ENCODE measurements around the gene ZNF558.
A peak's percentile ranks its signal among the peaks of the same experiment; 100 is the strongest.

The ZNF558 gene

GRCh38 chr19:8832132-8833021 is at the start of gene ZNF558, which contains the start of gene MBD3L1:
Gene ZNF558, minus strand, starts transcription at chr19:8832304. Its CDS starts 9,645 bp downstream, at chr19:8822659.
Gene MBD3L1, plus strand, starts transcription at chr19:8832377. Its CDS starts 10,302 bp downstream, at chr19:8842679.
- peak; percentile 98 for DNase-seq (ENCODE audit: low read depth)

GRCh38 chr19:8881512-8881911 is 49.4 kb upstream of the ZNF558 start:
- no peak for DNase-seq (ENCODE audit: low read depth)

GRCh38 chr19:8880868-8881488 is 48.9 kb upstream of the ZNF558 start:
- DNase-seq (ENCODE audit: low read depth), result no peak

GRCh38 chr19:8877854-8878705 is 46.0 kb upstream of the ZNF558 start:
- DNase-seq (ENCODE audit: low read depth), result no peak

GRCh38 chr19:8866344-8866743 is 34.2 kb upstream of the ZNF558 start:
- no peak for DNase-seq (ENCODE audit: low read depth)

GRCh38 chr19:8858260-8858659 is 26.2 kb upstream of the ZNF558 start:
- no peak for DNase-seq (ENCODE audit: low read depth)

GRCh38 chr19:8850488-8850887 is 18.4 kb upstream of the ZNF558 start:
- DNase-seq (ENCODE audit: low read depth), result no peak

GRCh38 chr19:8849232-8849631 is 17.1 kb upstream of the ZNF558 start:
- DNase-seq (ENCODE audit: low read depth), result no peak

- no peak for DNase-seq (ENCODE audit: low read depth)
These were observed 14.7 kb upstream of the ZNF558 start for GRCh38 chr19:8846819-8847218.

- no peak for DNase-seq (ENCODE audit: low read depth)
These were observed 8.6 kb upstream of the ZNF558 start for GRCh38 chr19:8840708-8841107.

- DNase-seq (ENCODE audit: low read depth), result no peak
These were observed 3.8 kb upstream of the ZNF558 start for GRCh38 chr19:8835877-8836276.

GRCh38 chr19:8835446-8835845 is 3.3 kb upstream of the ZNF558 start:
- no peak for DNase-seq (ENCODE audit: low read depth)

GRCh38 chr19:8831832-8832131 is 322 bp downstream of the ZNF558 start:
- DNase-seq (ENCODE audit: low read depth), result peak; percentile 10

- DNase-seq (ENCODE audit: low read depth), result no peak
These were observed 731 bp downstream of the ZNF558 start for GRCh38 chr19:8831373-8831772.

GRCh38 chr19:8827277-8827676 is 4.8 kb downstream of the ZNF558 start:
- no peak for DNase-seq (ENCODE audit: low read depth)

GRCh38 chr19:8826371-8826770 is 5.7 kb downstream of the ZNF558 start:
- DNase-seq (ENCODE audit: low read depth), result no peak

GRCh38 chr19:8821748-8822241 is 10.3 kb downstream of the ZNF558 start:
- DNase-seq (ENCODE audit: low read depth), result no peak

GRCh38 chr19:8820234-8820633 is 11.9 kb downstream of the ZNF558 start:
- no peak for DNase-seq (ENCODE audit: low read depth)

GRCh38 chr19:8815780-8816179 is 16.3 kb downstream of the ZNF558 start:
- DNase-seq (ENCODE audit: low read depth), result no peak

- DNase-seq (ENCODE audit: low read depth), result no peak
These were observed 17.9 kb downstream of the ZNF558 start for GRCh38 chr19:8814176-8814575.

GRCh38 chr19:8811315-8812172 is 20.6 kb downstream of the ZNF558 start:
- no peak for DNase-seq (ENCODE audit: low read depth)
